ENCODE results near the gene GLS2. TPM values are rescaled to one million over a fixed set of nuclear protein-coding genes. Genes with fewer than 3 reads are reported as not detected.
"Not testable (repeated sequence)": the region's sequence is repeated elsewhere in the genome, so short reads cannot be mapped to it uniquely, and the experiment has no call there.

Gene GLS2
- total RNA-seq, 1 donor from 2014 or later, result 0.49 TPM

DNA sequence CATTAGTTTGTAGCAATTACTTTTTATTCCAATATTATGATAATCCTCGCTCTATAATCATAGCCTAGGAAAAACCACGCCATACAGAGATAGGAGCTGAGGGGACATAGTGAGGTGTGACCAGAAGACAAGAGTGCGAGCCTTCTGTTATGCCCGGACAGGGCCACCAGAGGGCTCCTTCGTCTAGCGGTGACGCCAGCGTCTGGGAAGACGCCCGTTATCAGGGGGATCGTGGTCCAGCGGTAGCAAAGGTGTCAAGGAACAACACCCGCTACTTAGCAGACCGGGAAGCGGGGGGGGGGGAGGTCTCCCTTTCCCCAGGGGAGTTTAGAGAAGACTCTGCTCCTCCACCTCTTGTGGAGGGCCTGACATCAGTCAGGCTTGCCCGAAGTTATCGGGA is 8.7 kb upstream of the GLS2 start:
- H3K4me1 ChIP-seq; H3K9me3 ChIP-seq (replicated peaks); H3K36me3 ChIP-seq; H3K27ac ChIP-seq (replicated peaks); H3K4me3 ChIP-seq; H3K27me3 ChIP-seq (ENCODE audit: low read depth); intact Hi-C loops (cut with micrococcal nuclease): not testable (repeated sequence)
- DNase-seq, result peak; percentile 46
- TF ChIP-seq, protein P1, sequence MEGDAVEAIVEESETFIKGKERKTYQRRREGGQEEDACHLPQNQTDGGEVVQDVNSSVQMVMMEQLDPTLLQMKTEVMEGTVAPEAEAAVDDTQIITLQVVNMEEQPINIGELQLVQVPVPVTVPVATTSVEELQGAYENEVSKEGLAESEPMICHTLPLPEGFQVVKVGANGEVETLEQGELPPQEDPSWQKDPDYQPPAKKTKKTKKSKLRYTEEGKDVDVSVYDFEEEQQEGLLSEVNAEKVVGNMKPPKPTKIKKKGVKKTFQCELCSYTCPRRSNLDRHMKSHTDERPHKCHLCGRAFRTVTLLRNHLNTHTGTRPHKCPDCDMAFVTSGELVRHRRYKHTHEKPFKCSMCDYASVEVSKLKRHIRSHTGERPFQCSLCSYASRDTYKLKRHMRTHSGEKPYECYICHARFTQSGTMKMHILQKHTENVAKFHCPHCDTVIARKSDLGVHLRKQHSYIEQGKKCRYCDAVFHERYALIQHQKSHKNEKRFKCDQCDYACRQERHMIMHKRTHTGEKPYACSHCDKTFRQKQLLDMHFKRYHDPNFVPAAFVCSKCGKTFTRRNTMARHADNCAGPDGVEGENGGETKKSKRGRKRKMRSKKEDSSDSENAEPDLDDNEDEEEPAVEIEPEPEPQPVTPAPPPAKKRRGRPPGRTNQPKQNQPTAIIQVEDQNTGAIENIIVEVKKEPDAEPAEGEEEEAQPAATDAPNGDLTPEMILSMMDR (IDR thresholded peaks at IDR 0.05; ENCODE audit: borderline replicate concordance), result peak; percentile 53

DNA sequence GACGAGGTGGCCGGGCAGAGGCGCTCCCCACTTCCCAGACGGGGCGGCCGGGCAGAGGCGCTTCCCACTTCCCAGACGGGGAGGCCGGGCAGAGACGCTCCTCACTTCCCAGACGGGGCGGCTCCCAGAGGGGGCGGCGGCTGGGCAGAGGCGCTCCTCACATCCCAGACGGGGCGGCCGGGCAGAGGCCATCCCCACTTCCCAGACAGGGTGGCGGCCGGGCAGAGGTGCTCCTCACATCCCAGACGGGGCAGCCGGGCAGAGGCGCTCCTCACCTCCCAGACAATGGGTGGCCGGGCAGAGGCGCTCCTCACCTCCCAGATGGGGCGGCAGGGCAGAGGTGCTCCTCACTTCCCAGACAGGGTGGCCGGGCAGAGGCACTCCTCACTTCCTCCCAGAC is 6.5 kb upstream of the GLS2 start:
- DNase-seq; H3K9me3 ChIP-seq (replicated peaks); H3K4me3 ChIP-seq; H3K4me1 ChIP-seq; intact Hi-C loops (cut with micrococcal nuclease); H3K27ac ChIP-seq (replicated peaks); H3K27me3 ChIP-seq (ENCODE audit: low read depth); H3K36me3 ChIP-seq: not testable (repeated sequence)

DNA sequence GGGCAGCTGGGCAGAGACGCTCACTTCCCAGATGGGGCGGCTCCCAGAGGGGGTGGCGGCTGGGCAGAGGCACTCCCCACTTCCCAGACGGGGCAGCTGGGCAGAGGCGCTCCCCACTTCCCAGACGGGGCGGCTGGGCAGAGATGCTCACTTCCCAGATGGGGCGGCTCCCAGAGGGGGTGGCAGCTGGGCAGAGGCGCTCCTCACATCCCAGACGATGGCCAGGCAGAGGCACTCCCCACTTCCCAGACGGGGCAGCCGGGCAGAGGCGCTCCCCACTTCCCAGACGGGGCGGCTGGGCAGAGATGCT is 6.1 kb upstream of the GLS2 start:
- H3K4me1 ChIP-seq; H3K4me3 ChIP-seq; H3K27ac ChIP-seq (replicated peaks); H3K27me3 ChIP-seq (ENCODE audit: low read depth); intact Hi-C loops (cut with micrococcal nuclease); H3K36me3 ChIP-seq; H3K9me3 ChIP-seq (replicated peaks); DNase-seq: not testable (repeated sequence)

DNA sequence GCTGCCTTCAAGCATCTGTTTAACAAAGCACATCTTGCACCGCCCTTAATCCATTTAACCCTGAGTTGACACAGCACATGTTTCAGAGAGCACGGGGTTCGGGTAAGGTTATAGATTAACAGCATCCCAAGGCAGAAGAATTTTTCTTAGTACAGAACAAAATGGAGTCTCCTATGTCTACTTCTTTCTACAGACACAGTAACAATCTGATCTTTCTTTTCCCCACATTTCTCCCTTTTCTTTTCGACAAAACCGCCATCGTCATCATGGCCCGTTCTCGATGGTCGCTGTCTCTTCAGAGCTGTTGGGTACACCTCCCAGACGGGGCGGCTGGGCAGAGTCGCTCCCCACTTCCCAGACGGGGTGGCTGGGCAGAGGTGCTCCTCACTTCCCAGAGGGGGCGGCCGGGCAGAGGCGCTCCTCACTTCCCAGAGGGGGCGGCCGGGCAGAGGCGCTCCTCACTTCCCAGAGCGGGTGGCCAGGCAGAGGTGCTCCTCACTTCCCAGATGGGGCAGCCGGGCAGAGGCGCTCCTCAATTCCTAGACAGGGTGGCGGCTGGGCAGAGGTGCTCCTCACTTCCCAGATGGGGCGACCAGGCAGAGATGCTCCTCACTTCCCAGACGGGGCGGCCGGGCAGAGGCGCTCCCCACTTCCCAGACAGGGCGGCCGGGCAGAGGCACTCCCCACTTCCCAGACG is 5.6 kb upstream of the GLS2 start:
- H3K9me3 ChIP-seq (replicated peaks); H3K27ac ChIP-seq (replicated peaks); H3K36me3 ChIP-seq; H3K4me3 ChIP-seq; H3K27me3 ChIP-seq (ENCODE audit: low read depth); intact Hi-C loops (cut with micrococcal nuclease); H3K4me1 ChIP-seq; DNase-seq: not testable (repeated sequence)

DNA sequence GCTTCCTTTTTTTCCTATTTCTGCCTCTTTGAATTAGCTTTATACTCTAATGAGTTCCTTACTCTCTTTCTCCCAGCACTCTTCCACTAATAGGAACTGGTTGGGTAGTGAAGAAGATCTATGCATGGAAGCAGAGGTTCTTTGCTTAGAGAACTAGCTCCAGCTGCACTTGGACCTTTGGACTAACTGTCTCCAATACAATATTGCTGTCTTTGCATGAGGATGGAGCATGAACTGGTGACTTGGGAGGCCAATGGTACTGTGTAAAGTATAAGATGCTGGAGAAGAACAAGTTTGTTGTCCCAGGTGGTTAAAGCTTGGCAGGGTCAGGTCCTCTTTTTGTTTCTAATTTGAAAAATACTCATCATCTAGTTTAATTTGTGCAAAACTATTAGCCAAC is 2.4 kb upstream of the GLS2 start:
- Histone ChIP-seq H3K4me1 (peaks cover 20% of the 10 kb centered on the region), H3K36me3 (no peaks in the 10 kb centered on the region), H3K9me3 (replicated peaks) (peaks cover 3% of the 10 kb centered on the region), H3K27ac (replicated peaks) (no peak overlapping the region), H3K27me3 (ENCODE audit: low read depth) (no peaks in the 10 kb centered on the region), H3K4me3 (no peak overlapping the region)
- TF ChIP-seq, protein P1 (IDR thresholded peaks at IDR 0.05; ENCODE audit: borderline replicate concordance), result no peak
- no peak for DNase-seq
- intact Hi-C loops (cut with micrococcal nuclease), result no loop called here

DNA sequence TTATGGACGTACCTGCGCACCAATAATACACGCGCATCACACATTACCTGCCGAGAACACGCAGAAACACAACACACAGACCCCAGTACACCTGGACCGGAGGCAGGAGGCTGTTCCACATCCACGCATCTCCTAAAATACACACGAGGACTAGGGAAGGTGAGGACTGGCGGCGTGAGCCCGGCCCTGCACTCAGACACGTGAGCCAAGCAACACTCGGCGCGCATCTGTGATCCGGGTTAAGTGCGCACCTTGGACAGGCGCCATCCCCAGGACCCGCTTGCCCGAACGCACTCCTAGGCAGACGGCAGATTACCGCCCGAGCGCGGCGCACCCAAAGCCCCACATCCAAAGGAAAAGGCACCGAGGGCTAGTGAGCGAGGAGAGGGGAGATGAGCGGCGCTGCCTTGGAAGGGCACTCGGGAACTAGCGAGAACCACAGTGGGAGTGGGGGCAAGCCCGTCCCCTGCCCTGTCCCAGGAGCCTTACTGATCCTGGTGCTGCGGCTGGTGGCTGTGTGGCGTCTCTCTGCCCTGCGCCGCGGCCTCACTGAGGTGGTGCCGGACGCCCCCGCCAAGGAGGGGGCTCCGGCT is 417 bp downstream of the GLS2 start:
- DNase-seq, result no peak
- Histone ChIP-seq H3K27ac (replicated peaks) (no peak overlapping the region), H3K4me1 (peaks cover 20% of the 10 kb centered on the region), H3K27me3 (ENCODE audit: low read depth) (no peaks in the 10 kb centered on the region), H3K9me3 (replicated peaks) (peaks cover 3% of the 10 kb centered on the region), H3K4me3 (peak overlapping the region; percentile 77), H3K36me3 (no peaks in the 10 kb centered on the region)
- intact Hi-C loops (cut with micrococcal nuclease), result no loop called here
- TF ChIP-seq, protein P1 (IDR thresholded peaks at IDR 0.05; ENCODE audit: borderline replicate concordance), result no peak

DNA sequence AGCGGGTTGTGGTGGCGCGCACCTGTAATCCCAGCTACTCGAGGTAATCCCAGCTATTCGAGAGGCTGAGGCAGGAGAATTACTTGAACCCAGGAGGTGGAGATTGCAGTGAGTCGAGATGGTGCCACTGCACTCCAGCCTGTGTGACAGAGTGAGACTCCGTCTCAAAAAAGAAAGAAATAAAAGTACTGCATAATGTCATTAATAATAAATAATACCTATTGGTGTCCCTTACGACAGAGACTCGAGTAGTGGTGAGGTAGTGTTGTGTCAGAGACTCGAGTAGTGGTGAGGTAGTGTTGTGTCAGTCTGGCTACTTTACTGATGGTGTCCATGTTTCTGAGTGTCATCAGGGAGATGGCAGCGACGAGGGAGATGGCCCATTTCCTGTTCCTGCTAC is 1.3 kb downstream of the GLS2 start:
- intact Hi-C loops (cut with micrococcal nuclease), result no loop called here
- Histone ChIP-seq H3K4me1 (peaks cover 20% of the 10 kb centered on the region), H3K36me3 (no peaks in the 10 kb centered on the region), H3K9me3 (replicated peaks) (peaks cover 3% of the 10 kb centered on the region), H3K27me3 (ENCODE audit: low read depth) (no peaks in the 10 kb centered on the region), H3K4me3 (peak overlapping the region; percentile 77), H3K27ac (replicated peaks) (no peak overlapping the region)
- TF ChIP-seq, protein P1 (IDR thresholded peaks at IDR 0.05; ENCODE audit: borderline replicate concordance), result no peak
- DNase-seq, result no peak
